Fibroblast of upper back skin (primary cell): ENCODE results near the gene GOLPH3.
"Not testable (repeated sequence)": the region's sequence is repeated elsewhere in the genome, so short reads cannot be mapped to it uniquely, and the experiment has no call there.

Source experiments
- DNase-seq: peaks from one replicate; pipeline ENCODE4 v3.0.0-alpha.2; 2013

GOLPH3 gene

DNA sequence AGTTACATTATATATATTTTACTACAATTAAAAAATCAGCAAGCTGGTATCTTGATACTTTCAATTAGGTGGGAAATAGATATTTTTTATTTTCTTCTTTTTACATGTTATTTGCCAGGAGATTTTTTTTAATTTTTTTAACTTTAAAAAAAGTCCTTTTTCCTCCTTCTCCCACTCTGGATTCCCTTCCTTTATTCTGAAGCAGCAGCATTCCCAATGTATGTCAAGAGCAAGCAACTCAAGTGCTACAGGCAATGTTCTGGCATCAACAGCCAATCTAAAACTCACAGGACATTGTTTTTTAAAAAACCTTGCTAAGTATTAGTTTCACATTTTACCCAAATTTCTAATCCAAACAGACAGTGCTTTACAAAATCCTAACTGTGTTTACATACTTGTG is 41.4 kb downstream of the GOLPH3 start:
- no peak for DNase-seq

GRCh38 chr5:32131604-32132003 is 42.5 kb downstream of the GOLPH3 start:
- DNase-seq: peak; percentile 23

DNA sequence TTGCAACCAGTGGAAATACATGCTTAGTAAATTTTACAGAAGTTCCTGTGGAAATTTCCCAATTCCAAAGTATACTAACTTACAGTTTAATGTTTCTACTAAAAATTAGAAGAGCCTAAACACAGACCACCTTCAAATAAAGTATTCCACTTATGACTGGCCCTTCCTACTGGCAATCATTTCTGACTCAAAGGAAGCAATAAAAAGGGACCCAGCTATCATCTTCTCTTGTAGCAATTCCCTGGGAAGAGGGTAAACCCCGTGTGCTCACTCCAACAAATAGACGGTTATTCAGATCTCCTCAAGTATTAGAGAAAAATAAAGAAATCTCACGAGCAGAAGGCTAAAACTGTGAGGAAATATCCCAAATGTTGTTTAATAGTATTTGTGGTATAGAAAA is 43.3 kb downstream of the GOLPH3 start:
- DNase-seq: no peak

DNA sequence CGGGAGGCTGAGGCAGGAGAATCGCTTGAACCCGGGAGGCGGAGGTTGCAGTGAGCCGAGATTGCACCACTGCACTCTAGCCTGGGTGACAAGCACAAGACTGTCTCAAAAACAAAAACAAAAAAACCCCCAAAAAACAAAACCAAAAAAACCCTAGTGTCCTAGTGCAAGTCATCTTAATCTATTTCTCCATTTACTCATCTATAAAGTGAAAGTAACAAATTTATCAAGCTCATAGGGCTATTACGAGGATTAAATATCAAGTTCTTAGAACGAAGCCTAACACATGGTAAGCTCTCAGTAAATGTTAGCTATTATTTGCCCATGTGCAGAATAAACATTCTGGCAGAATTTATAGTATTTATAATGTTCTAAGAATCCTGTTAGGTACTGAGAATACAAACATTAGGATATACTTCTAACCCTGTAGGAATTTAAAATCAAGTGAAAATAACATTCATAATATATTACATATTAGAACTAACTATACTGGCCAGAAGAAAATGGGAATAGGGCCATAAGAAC is 45.0 kb downstream of the GOLPH3 start:
- DNase-seq: no peak

DNA sequence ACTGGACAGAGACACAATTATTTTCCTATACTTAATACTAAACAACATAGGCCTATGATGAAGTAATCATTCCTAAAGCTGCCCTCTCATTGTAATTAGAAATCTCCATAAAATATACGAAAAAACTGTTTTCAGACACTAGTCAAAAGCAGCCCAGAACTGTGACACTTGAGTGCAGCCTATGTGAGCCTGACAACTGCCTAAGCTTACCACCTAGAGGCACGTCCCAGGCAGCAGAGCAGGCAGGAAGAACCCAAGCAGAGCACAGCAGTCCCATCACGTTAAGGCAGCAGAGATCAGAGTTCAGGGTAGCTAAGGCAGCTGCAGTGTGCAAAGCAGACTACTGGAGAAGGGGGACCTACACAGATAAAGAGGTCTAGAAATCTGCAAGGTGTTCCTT is 46.4 kb downstream of the GOLPH3 start:
- no peak for DNase-seq

- no peak for DNase-seq
These were observed 47.4 kb downstream of the GOLPH3 start for GRCh38 chr5:32126691-32127090.

DNA sequence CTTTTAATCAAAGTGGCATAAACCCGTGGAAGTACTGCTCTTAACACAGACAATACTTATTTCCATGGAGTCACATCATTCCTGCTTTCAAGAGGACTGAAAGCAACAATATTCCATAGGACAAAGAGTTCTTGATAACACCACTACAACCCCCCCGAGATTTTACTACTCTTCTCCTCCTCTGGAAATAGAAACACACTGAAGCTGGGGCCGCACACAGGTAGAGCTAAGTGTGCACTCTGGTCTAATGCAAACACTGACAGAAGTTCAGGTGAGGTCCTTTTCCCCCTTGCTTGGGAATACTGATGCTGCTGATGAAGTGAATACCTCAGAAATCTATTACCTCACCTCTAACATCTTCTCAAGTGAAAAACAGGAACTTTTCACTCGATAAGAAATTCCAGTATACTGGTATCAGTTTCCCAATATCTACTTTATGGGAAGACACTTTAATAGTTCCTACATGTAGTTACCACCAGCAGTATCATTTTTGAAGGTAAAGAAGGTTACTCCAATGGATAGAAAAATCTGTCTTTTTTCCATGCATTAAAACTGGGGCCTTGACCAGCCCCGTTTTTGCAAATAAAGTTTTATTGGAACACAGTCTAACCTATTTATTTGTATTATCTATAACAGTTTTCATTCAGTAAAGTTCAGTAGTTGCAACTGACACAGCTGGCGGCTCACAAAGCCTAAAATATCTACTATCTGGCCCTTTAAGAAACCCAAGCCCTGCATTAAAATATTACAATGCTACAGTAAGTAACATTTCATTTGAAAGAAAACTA is 50.0 kb downstream of the GOLPH3 start:
- DNase-seq: no peak

DNA sequence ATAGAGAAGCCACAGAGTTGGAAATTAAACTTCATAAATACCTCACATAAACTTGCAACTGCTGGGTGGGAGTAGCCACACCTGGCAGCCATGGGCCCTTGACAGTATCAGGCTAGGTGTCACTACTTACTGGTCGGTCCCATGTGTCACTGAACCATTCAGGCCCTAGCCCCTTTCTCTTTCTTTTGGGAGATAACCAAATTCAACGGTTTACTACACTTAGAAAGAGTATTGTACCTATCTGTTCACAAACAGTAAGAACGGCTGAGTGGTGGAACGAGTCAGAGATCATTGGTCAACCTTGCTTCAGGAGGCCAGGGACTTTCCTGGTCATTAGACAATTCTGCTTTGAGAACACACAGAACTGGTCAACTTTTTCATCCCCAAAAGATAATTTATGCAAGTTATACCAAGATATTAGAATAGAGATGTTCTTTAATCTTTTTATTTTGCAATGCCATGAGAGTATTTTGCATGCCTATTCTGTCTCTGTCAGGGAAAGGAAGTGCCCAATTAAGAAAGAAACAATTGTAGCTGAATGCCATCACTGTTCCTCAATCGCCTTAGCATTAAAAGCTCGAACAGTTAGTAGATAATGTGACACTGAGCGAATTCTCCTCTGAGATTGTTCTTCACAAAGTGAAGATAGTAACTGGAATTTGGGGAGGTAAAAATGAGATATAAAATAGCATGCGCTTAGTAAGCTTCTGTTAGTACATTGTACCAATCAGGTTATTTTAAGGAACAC is 50.9 kb downstream of the GOLPH3 start:
- no peak for DNase-seq

DNA sequence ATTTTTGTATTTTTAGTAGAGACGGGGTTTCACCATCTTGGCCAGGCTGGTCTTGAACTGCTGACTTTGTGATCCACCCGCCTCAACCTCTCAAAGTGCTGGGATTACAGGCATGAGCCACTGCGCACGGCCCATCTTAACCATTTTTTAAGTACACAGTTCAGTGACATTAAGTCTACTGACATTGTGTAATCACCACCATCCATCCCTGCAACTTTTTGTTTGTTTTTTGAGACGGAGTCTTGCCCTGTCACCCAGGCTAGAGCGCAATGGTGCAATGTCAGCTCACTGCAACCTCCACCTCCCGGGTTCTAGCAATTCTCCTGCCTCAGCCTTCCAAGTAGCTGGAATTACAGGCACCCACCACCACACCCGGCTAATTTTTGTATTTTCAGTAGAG is 55.2 kb downstream of the GOLPH3 start:
- not testable (repeated sequence) for DNase-seq

DNA sequence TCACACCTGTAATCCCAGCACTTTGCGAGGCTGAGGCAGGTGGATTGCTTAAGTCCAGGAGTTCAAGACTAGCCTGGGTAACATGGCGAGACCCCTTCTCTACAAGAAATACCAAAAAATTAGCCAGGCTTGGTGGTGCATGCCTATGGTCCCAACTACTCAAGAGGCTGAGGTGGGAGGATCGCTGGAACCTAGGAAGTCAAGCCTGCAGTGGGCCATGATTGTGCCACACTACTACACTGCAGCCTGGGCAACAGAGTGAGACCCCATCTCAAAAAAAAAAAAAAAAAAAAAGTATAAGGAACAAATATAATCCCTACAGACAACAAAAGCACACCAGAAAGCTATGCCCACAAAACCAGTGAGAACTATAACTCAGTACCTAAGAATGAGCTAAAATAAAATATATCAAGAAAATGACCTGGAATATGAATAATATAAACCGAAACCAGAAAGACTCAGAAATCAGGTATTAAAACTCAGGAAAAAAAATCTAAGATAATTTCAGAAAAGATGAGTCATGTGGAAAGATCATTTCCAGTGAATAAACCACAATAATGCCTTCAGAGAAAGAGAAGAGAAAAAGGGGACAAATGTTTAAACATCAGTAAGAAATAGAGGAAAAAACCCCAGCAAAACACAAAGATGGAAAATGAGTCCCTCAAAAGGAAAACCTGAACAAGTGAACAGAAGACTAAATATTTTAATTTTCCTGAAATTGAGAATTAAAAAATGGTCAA is 57.4 kb downstream of the GOLPH3 start:
- peak; percentile 26 for DNase-seq

- DNase-seq: no peak
These were observed 58.1 kb downstream of the GOLPH3 start for GRCh38 chr5:32115985-32116384.

DNA sequence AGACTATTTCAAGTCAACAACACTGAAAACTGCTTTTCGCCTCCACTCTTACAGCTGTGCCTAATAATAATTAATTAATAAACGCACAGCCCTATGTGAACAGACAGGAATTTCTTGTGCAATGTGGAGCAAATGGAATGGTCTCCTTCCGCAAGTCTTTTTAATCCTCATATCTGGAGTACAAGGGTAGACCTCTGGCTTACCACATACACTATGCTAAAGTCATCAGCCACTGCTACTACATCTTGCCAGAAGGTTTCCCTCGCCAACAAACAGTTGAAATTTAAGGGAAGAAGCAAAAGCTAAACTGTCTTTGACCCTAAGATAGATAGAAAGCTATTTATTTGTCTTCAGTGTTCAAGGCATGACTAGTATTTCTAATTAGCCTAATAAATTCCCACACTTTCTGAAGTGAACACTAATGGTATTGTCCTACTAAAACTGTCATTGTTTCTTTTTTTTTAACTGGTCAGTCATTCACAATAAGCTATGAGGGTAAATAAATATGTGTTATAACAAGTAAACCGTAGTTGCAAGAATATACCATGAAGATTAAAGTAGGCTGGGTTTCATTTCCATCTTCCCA is 63.9 kb downstream of the GOLPH3 start:
- no peak for DNase-seq

GRCh38 chr5:32109236-32109635 is 64.9 kb downstream of the GOLPH3 start:
- no peak for DNase-seq

- no peak for DNase-seq
These were observed 66.0 kb downstream of the GOLPH3 start for GRCh38 chr5:32108167-32108566.

- no peak for DNase-seq
These were observed 66.8 kb downstream of the GOLPH3 start for GRCh38 chr5:32107291-32107690.

DNA sequence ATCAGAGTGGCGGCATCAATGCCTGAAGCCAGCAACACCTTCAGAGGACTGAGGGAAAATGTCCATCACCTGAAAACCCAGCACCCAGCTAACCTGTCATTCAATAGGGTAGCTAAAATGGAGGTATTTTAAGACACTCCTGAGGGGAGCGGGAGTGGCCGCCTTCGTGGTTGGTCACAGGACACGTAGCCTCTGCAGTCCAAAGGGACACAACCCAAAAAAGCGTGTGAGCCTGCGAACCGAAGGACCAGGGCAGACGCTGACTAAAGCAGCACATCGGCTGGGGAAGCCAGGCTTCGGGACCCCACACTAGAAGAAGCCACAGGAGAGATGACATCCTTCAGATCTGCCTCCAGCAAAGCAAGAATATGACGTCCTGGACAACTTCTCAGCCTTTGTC is 70.6 kb downstream of the GOLPH3 start:
- DNase-seq: no peak

DNA sequence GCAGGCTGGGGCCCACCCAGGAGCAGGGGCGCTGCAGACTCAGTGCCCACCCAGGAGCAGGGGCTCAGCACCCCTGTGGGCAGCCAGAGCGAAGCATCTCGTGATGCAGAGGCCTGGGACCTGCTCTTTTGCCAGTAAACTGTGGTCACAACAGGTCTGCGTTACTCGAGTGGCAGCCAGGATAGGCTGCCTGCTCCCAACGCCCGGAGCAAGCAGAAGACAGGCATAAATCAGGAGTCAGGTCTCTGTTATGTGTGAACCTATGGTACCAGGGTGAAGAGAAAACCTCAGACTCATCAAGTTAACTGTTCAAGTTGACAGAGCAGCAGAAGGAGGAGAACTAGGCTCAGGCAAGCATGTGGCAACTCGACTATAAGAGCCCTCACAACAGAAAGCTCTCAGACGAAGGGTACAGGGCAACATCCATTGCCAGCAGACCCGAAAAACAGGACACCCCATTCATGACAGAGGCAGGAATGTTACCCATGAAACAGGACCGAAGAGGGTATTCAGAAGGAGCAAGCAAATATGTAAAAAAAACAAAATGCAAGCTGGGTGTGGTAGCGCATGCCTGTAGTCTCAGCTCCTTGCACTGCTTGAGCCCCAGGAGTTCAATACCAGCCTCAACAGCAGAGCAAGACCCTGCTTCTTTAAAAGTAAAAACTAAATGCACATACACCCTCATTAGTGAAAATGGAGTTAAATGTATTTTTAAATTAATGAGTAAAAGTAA is 71.7 kb downstream of the GOLPH3 start:
- DNase-seq: no peak

DNA sequence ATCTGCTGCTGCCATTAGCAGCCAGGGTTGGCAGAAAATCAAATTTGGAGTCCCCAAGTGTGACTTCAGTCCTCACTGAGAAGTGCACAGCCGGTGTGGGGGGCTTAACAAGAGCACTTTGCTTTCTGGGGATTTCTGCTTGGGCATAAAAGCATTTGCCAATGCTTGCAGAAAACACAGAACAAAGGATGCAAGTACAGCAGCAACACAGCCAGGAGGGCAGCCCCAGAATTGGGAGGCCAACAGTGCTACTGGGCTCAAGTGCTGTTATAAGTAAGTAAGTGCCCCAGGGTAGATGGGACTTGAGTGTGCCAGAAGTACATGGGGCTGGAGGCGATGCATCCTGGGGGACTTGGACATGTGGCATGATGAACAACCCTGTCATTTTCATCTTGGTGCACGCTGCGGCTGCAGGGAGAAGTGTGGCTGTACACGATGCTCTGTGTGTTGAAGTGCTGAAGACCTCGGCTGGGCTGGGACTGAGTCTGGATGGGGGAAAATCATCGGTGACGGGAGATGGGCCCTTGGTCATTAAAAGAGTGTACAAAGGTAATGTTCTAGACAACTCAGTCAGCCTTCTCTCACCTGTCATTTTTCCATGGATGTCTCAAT is 73.3 kb downstream of the GOLPH3 start:
- DNase-seq: no peak

- no peak for DNase-seq
These were observed 73.9 kb downstream of the GOLPH3 start for GRCh38 chr5:32100230-32100629.

GRCh38 chr5:32099486-32100035 is 74.6 kb downstream of the GOLPH3 start:
- no peak for DNase-seq

DNA sequence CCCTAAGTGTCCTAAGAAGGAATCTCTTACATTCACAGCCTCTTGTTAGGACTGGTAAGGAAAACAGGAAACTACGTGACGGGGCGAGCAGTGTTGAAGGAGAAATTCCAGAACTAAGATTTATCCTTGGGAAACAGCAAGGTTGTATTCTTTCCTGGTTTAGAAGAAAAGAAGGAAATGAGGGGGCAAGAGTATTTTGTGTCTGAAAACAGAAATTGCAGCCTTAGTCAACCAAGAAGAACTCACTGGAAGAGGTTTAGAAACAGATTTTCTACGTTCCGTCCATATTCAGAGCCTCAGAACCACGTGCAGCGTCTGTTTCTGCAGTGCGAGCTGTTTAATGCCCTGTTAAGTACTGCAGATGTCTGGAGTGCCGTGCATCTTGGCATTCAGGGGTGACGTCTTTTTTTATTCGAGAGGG is 75.2 kb downstream of the GOLPH3 start:
- DNase-seq: no peak

GRCh38 chr5:32098291-32098690 is 75.8 kb downstream of the GOLPH3 start:
- no peak for DNase-seq
